ENCODE measurements around the gene CD300LF.

- TF ChIP-seq, protein P1, sequence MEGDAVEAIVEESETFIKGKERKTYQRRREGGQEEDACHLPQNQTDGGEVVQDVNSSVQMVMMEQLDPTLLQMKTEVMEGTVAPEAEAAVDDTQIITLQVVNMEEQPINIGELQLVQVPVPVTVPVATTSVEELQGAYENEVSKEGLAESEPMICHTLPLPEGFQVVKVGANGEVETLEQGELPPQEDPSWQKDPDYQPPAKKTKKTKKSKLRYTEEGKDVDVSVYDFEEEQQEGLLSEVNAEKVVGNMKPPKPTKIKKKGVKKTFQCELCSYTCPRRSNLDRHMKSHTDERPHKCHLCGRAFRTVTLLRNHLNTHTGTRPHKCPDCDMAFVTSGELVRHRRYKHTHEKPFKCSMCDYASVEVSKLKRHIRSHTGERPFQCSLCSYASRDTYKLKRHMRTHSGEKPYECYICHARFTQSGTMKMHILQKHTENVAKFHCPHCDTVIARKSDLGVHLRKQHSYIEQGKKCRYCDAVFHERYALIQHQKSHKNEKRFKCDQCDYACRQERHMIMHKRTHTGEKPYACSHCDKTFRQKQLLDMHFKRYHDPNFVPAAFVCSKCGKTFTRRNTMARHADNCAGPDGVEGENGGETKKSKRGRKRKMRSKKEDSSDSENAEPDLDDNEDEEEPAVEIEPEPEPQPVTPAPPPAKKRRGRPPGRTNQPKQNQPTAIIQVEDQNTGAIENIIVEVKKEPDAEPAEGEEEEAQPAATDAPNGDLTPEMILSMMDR (IDR thresholded peaks at IDR 0.05) = no peak
- no peak for TF ChIP-seq POLR2AphosphoS5 (IDR thresholded peaks at IDR 0.05)
These were observed 49.2 kb downstream of the CD300LF start for GRCh38 chr17:74663561-74663960.

Measured in gastroesophageal sphincter (tissue), 3 donors.